HG03439 (cell line): Measurements from ENCODE around the gene FERMT3.

ENCODE experiments used
- ATAC-seq: cut with Tn5 transposase; IDR thresholded peaks from one replicate; pipeline ENCODE4 v1.9.1; 2021; ENCODE audit warnings: mild to moderate bottlenecking, moderate library complexity; ENCODE audit not compliant: unreplicated experiment

Gene FERMT3

GRCh38 chr11:64185693-64186491 is 20.6 kb upstream of the FERMT3 start, which contains the start of gene STIP1:
STIP1 (plus strand) TSS chr11:64186171; CDS start chr11:64186262, 91 bp downstream.
- ATAC-seq = peak; percentile 86

GRCh38 chr11:64186492-64187165 is 19.9 kb upstream of the FERMT3 start:
- ATAC-seq = no peak

GRCh38 chr11:64192434-64192833 is 14.1 kb upstream of the FERMT3 start:
- ATAC-seq = no peak

GRCh38 chr11:64196626-64197025 is 9.9 kb upstream of the FERMT3 start:
- ATAC-seq = no peak

GRCh38 chr11:64198511-64198910 is 8.0 kb upstream of the FERMT3 start:
- ATAC-seq = no peak

- no peak for ATAC-seq
Observed at GRCh38 chr11:64201543-64201942, 5.0 kb upstream of the FERMT3 start.

GRCh38 chr11:64202992-64203391 is 3.5 kb upstream of the FERMT3 start:
- ATAC-seq = no peak

GRCh38 chr11:64203421-64204079 is 3.0 kb upstream of the FERMT3 start:
- ATAC-seq = no peak

GRCh38 chr11:64204080-64204440 is 2.5 kb upstream of the FERMT3 start:
- ATAC-seq = no peak

GRCh38 chr11:64204464-64204989 is 2.0 kb upstream of the FERMT3 start:
- no peak for ATAC-seq

GRCh38 chr11:64207256-64208085 is 950 bp downstream of the FERMT3 start:
- no peak for ATAC-seq

GRCh38 chr11:64208086-64208795 is 1.7 kb downstream of the FERMT3 start:
- ATAC-seq = no peak

- no peak for ATAC-seq
Observed at GRCh38 chr11:64208796-64209562, 2.5 kb downstream of the FERMT3 start.

GRCh38 chr11:64209563-64209843 is 3.0 kb downstream of the FERMT3 start:
- ATAC-seq = no peak

- ATAC-seq = no peak
Observed at GRCh38 chr11:64210301-64211020, 3.9 kb downstream of the FERMT3 start.

- ATAC-seq = no peak
Observed at GRCh38 chr11:64211181-64211872, 4.8 kb downstream of the FERMT3 start.

GRCh38 chr11:64216879-64217278 is 10.4 kb downstream of the FERMT3 start:
- ATAC-seq = no peak

- no peak for ATAC-seq
Observed at GRCh38 chr11:64218628-64219353, 12.3 kb downstream of the FERMT3 start.
